ENCODE measurements around the gene DTNB. TPM values are rescaled to one million over a fixed set of nuclear protein-coding genes. Genes with fewer than 3 reads are reported as not detected.

DTNB gene
- total RNA-seq, result 2.5 and 3.4 TPM in 2 replicates

GRCh38 chr2:25673300-25674076 lies at the start of gene DTNB:
DTNB (minus strand) TSS chr2:25673577; CDS start chr2:25652660, 20,917 bp downstream.

DNA sequence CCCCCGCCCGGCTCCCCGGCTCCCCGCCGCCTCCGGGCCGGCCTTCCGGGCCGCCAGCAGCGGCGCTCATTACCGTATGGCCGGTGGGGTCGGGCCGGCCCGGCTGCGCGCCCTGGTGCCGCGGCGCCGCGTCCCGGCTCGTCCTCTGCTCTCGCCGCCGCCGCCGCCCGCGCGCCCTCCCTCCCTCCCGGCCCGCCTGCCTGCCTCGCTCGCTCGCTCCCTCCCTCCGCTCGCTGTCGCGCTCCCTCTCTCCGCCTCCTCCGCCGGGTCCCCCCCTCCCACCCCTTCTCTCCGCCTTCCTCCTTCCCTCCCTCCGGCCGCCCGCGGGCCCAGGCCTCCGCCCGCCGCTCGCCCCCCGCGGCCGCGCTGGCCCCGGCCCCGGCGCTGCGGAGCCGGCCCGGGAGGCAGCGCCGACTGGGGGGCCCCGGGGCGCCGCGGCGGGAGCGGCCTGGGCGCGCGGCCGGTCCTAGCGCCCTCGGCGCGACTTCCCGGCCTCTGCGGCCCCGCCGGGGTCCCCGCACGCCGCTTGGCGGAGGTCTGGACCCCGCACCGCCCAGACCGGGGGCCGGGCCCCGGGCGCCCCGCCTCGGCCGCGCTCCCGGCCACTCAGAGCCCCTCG lies 331.5 kb downstream of the DTNB start, which contains the start of gene DNMT3A:
TSS of gene DNMT3A (minus strand) at position 173 of the 619 bp plus-strand sequence. CDS start 27,941 bp downstream, outside the sequence.

Other genes with a start within 250 kb of the DTNB start
- gene ASXL2, start 204.9 kb upstream of the DTNB start, total RNA-seq, result 4.3 and 4.6 TPM in 2 replicates